Lung (tissue), 12 donors: ENCODE results near the gene APPL1. TPM values are rescaled to one million over a fixed set of nuclear protein-coding genes. Genes with fewer than 3 reads are reported as not detected.

Experiments
- ATAC-seq: fragments of 200-7000 bp; cut with Tn5 transposase; one replicate; pipeline ENCODE4 v1.9.1; 2020; ENCODE audit warnings: moderate number of reproducible peaks; ENCODE audit not compliant: insufficient read depth, low FRiP score
- DNase-seq, 3 donors: peaks; one replicate each; pipeline ENCODE4 v3.0.0-alpha.2; 2013 to 2017
- H3K27ac ChIP-seq, 2 donors: one replicate each; pipeline ENCODE4 v1.5.1; 2013; ENCODE audit warnings: mild to moderate bottlenecking in 2 of 2, moderate library complexity in 2 of 2, control low read depth in 1 of 2, inconsistent platforms in 1 of 2, low read depth in 1 of 2, low read length in 1 of 2
- H3K27me3 ChIP-seq, 3 donors: one replicate each; pipeline ENCODE4 v1.5.1; 2013; ENCODE audit warnings: low read length in 2 of 3; ENCODE audit not compliant: control insufficient read depth in 3 of 3, insufficient read depth in 3 of 3
- H3K36me3 ChIP-seq, 4 donors: one replicate each; pipeline ENCODE4 v1.5.1; 2013; ENCODE audit warnings: low read length in 4 of 4, mild to moderate bottlenecking in 1 of 4, moderate library complexity in 1 of 4; ENCODE audit not compliant: control insufficient read depth in 4 of 4, insufficient read depth in 4 of 4
- H3K4me1 ChIP-seq, 5 donors: one replicate each; pipeline ENCODE4 v1.5.1; 2013; ENCODE audit warnings: low read length in 5 of 5, mild to moderate bottlenecking in 2 of 5, moderate library complexity in 1 of 5; ENCODE audit not compliant: control insufficient read depth in 5 of 5, insufficient read depth in 5 of 5
- H3K4me3 ChIP-seq: one replicate; pipeline ENCODE4 v1.5.1; 2013; ENCODE audit warnings: mild to moderate bottlenecking, control low read depth, moderate library complexity
- H3K9ac ChIP-seq, 2 donors: one replicate each; pipeline ENCODE4 v1.5.1; 2013; ENCODE audit warnings: low read length in 2 of 2, control low read depth in 1 of 2; ENCODE audit not compliant: insufficient read depth in 1 of 2
- H3K9me3 ChIP-seq, 4 donors: one replicate each; pipeline ENCODE4 v1.5.1; 2013; ENCODE audit warnings: low read length in 3 of 4, mild to moderate bottlenecking in 1 of 4, moderate library complexity in 1 of 4; ENCODE audit not compliant: control insufficient read depth in 4 of 4, insufficient read depth in 3 of 4
- CTCF ChIP-seq: IDR thresholded peaks from 2 replicates; pipeline ENCODE4 v1.5.1; 2012; ENCODE audit warnings: mild to moderate bottlenecking; ENCODE audit errors: control extremely low read depth, extremely low read depth
- WGBS, 2 donors: extraction: QIAGEN DNeasy Blood & Tissue Kit; methylation state at CpG; one replicate each; pipeline ENCODE4 v1.1.7; 2013; 5-methylcytosine and 5-hydroxymethylcytosine counted together
- polyA plus RNA-seq, 2 donors: library from polyadenylated mRNA; stranded (reverse); fragments of 200-250 nt; gene quantifications; one replicate each; pipeline ENCODE4 v1.2.1, GENCODE V29; 2013
- total RNA-seq, 2 donors: library from RNA; depleted of rRNA in 1 of 2; stranded (reverse); fragments of >200 nt in 1 of 2; gene quantifications; one replicate each; pipeline ENCODE4 v1.2.1, GENCODE V29; 2014 to 2021
- donor health status: control.
- donor health status: control.
- donor health status: Bipolar disorder and iron deficiency.
- donor health status: healthy.
- donor health status: DM: yes; HTN: yes; CAD: no.

The APPL1 gene
- total and polyA plus RNA-seq, 4 donors, result 10.6 to 55.2 (median 20.1) TPM

DNA sequence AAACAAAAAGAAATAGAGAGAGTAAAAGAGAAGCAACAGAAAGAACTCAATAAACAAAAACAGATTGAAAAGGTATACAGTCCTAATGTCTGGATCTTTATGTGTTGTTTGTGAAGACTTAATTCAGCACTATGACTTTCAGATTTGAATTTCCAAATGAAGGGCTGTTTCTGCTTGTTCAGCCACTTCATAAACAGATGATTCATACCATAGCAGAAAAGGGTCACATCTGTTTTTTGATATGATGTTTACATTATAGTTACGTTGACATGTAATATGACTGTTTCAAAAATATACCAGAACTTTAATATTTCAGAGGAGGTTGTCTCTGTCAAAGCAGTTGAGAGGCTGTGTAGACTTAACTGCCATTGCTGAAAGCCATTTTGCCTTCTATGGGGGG lies 40.9 kb downstream of the APPL1 start:
- WGBS, 2 donors, result 87 to 88% methylated on average over 1 of the region's 1 CpG
- no peak for ATAC-seq
- H3K27me3 ChIP-seq, result no peaks in the 10 kb centered on the region
- no peak for TF ChIP-seq CTCF
- H3K4me3 ChIP-seq, result no peak overlapping the region
- no peaks in the 10 kb centered on the region for H3K4me1 ChIP-seq
- H3K27ac ChIP-seq, result no peak overlapping the region
- no peak overlapping the region for H3K9ac ChIP-seq
- peaks cover 0 to 3% (median 0%) of the 10 kb centered on the region in 4 donors for H3K9me3 ChIP-seq
- no peak for DNase-seq
- H3K36me3 ChIP-seq, result peaks cover 7 to 56% (median 34%) of the 10 kb centered on the region in 4 donors

DNA sequence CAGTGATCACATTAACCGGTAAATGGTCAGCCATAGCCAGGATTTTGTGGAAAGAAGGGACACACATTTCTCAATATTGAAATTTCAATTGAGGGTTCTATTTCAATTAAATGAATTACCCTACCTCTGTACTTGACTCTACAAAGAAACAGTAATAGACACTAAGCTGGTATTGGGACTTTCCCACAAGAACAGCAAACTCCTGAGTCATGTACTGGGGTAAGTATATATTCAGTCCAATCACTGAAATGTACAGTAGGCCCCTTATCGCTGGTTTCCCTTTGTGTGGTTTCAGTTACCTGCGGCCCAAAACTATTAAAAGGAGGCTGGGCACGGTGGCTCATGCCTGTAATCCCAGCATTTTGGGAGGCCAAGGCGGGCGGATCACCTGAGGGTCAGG lies 47.3 kb downstream of the APPL1 start:
- H3K36me3 ChIP-seq, result peaks cover 7 to 12% (median 9%) of the 10 kb centered on the region in 4 donors
- H3K27me3 ChIP-seq, result no peaks in the 10 kb centered on the region
- TF ChIP-seq CTCF, result no peak
- 95 to 98% methylated on average over 6 of the region's 6 CpGs for WGBS, 2 donors
- H3K4me1 ChIP-seq, result no peaks in the 10 kb centered on the region
- no peaks in the 10 kb centered on the region for H3K9me3 ChIP-seq
- H3K9ac ChIP-seq, result no peak overlapping the region
- ATAC-seq, result no peak
- no peak for DNase-seq
- H3K27ac ChIP-seq, result no peak overlapping the region
- H3K4me3 ChIP-seq, result no peak overlapping the region

DNA sequence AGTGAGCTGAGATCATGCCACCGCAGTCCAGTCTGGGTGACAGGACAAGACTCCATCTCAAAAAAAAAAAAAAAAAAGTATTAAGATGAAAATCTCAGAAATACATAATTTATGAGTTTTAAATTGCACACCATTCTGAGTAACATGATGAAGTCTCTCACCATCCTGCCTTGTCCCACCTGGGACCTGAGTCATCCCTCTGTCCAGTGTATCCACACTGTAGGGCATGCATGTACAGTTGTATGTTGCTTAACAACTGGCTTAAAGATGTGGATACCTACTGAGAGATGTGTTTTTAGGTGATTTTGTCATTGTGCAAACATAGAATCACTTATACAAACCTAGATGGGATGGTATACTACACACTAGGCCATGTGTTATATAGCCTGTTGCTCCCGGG lies 47.9 kb downstream of the APPL1 start:
- TF ChIP-seq CTCF, result no peak
- H3K36me3 ChIP-seq, result peaks cover 7 to 14% (median 10%) of the 10 kb centered on the region in 4 donors
- H3K4me3 ChIP-seq, result no peak overlapping the region
- H3K4me1 ChIP-seq, result no peaks in the 10 kb centered on the region
- H3K27ac ChIP-seq, result no peak overlapping the region
- no peaks in the 10 kb centered on the region for H3K9me3 ChIP-seq
- 96 to 97% methylated on average over 2 of the region's 2 CpGs for WGBS, 2 donors
- no peaks in the 10 kb centered on the region for H3K27me3 ChIP-seq
- no peak overlapping the region for H3K9ac ChIP-seq
- ATAC-seq (no peak), DNase-seq (no peak)

GRCh38 chr3:57278237-57278636 lies 50.7 kb downstream of the APPL1 start:
- no peak for ATAC-seq
- no peak for DNase-seq

More at GRCh38 chr3:57278237-57278636, 50.7 kb downstream of the APPL1 start:
- H3K9ac ChIP-seq, result no peak overlapping the region
- H3K9me3 ChIP-seq, result no peaks in the 10 kb centered on the region
- H3K36me3 ChIP-seq, result peaks cover 0 to 12% (median 3%) of the 10 kb centered on the region in 4 donors
- H3K4me1 ChIP-seq, result peaks cover 0 to 3% (median 0%) of the 10 kb centered on the region in 5 donors
- no peak overlapping the region for H3K27ac ChIP-seq
- TF ChIP-seq CTCF, result no peak
- H3K4me3 ChIP-seq, result no peak overlapping the region
- H3K27me3 ChIP-seq, result no peaks in the 10 kb centered on the region
- 91 to 96% methylated on average over 1 of the region's 1 CpG for WGBS, 2 donors
